KOPT-K1 (cell line): ENCODE data around the gene DOCK8.

Source experiments
- H3K27ac ChIP-seq: fragments of 200-600 bp; sonication (generic); 2 replicates; pipeline ENCODE4 v1.5.1; 2016; ENCODE audit warnings: antibody characterized with exemption, mild to moderate bottlenecking, low read depth, low read length; ENCODE audit not compliant: poor library complexity, severe bottlenecking
- H3K36me3 ChIP-seq: fragments of 200-600 bp; sonication (generic); 2 replicates; pipeline ENCODE4 v1.5.1; 2017; ENCODE audit warnings: antibody characterized with exemption, mild to moderate bottlenecking, low read length, moderate library complexity; ENCODE audit not compliant: insufficient read depth
- H3K9me3 ChIP-seq: fragments of 200-600 bp; sonication (generic); 2 replicates; pipeline ENCODE4 v1.5.1; 2017; ENCODE audit warnings: antibody characterized with exemption, low read length, mild to moderate bottlenecking; ENCODE audit not compliant: insufficient read depth, poor library complexity, severe bottlenecking

Gene DOCK8

GRCh38 chr9:372128-372527 is 157.5 kb downstream of the DOCK8 start:
- peaks cover 100% of the 10 kb centered on the region for H3K36me3 ChIP-seq
- H3K9me3 ChIP-seq: no peaks in the 10 kb centered on the region
- H3K27ac ChIP-seq: no peak overlapping the region

GRCh38 chr9:373759-374206 is 159.1 kb downstream of the DOCK8 start:
- Histone ChIP-seq H3K27ac (no peak overlapping the region), H3K9me3 (no peaks in the 10 kb centered on the region), H3K36me3 (peaks cover 100% of the 10 kb centered on the region)

- peaks cover 100% of the 10 kb centered on the region for H3K36me3 ChIP-seq
- no peak overlapping the region for H3K27ac ChIP-seq
- no peaks in the 10 kb centered on the region for H3K9me3 ChIP-seq
Measured at GRCh38 chr9:374736-375135, 160.1 kb downstream of the DOCK8 start.

GRCh38 chr9:376115-376514 is 161.4 kb downstream of the DOCK8 start:
- Histone ChIP-seq H3K36me3 (peaks cover 95% of the 10 kb centered on the region), H3K9me3 (no peaks in the 10 kb centered on the region), H3K27ac (no peak overlapping the region)

GRCh38 chr9:378263-378662 is 163.6 kb downstream of the DOCK8 start:
- no peaks in the 10 kb centered on the region for H3K9me3 ChIP-seq
- H3K36me3 ChIP-seq: peaks cover 95% of the 10 kb centered on the region
- peak overlapping the region; percentile 2 for H3K27ac ChIP-seq

- no peak overlapping the region for H3K27ac ChIP-seq
- no peaks in the 10 kb centered on the region for H3K9me3 ChIP-seq
- peaks cover 95% of the 10 kb centered on the region for H3K36me3 ChIP-seq
Measured at GRCh38 chr9:382383-382782, 167.7 kb downstream of the DOCK8 start.

- H3K36me3 ChIP-seq: peaks cover 100% of the 10 kb centered on the region
- H3K9me3 ChIP-seq: no peaks in the 10 kb centered on the region
- H3K27ac ChIP-seq: no peak overlapping the region
Measured at GRCh38 chr9:385818-386398, 171.2 kb downstream of the DOCK8 start.

GRCh38 chr9:389159-389558 is 174.5 kb downstream of the DOCK8 start:
- H3K36me3 ChIP-seq: peaks cover 100% of the 10 kb centered on the region
- no peaks in the 10 kb centered on the region for H3K9me3 ChIP-seq
- H3K27ac ChIP-seq: no peak overlapping the region

GRCh38 chr9:389758-390157 is 175.1 kb downstream of the DOCK8 start:
- H3K36me3 ChIP-seq: peaks cover 100% of the 10 kb centered on the region
- H3K9me3 ChIP-seq: no peaks in the 10 kb centered on the region
- H3K27ac ChIP-seq: no peak overlapping the region

- peaks cover 99% of the 10 kb centered on the region for H3K36me3 ChIP-seq
Measured at GRCh38 chr9:392077-392804, 177.6 kb downstream of the DOCK8 start.

GRCh38 chr9:394347-395052 is 179.8 kb downstream of the DOCK8 start:
- peaks cover 99% of the 10 kb centered on the region for H3K36me3 ChIP-seq

More at GRCh38 chr9:392077-392804, 177.6 kb downstream of the DOCK8 start:
- no peak overlapping the region for H3K27ac ChIP-seq
- H3K9me3 ChIP-seq: no peaks in the 10 kb centered on the region

GRCh38 chr9:396396-396795 is 181.7 kb downstream of the DOCK8 start:
- peaks cover 96% of the 10 kb centered on the region for H3K36me3 ChIP-seq
- no peak overlapping the region for H3K27ac ChIP-seq
- H3K9me3 ChIP-seq: no peaks in the 10 kb centered on the region

More at GRCh38 chr9:394347-395052, 179.8 kb downstream of the DOCK8 start:
- no peak overlapping the region for H3K27ac ChIP-seq
- H3K9me3 ChIP-seq: no peaks in the 10 kb centered on the region

- Histone ChIP-seq H3K36me3 (peaks cover 96% of the 10 kb centered on the region), H3K27ac (no peak overlapping the region), H3K9me3 (no peaks in the 10 kb centered on the region)
Measured at GRCh38 chr9:398085-398484, 183.4 kb downstream of the DOCK8 start.

GRCh38 chr9:401223-401622 is 186.6 kb downstream of the DOCK8 start:
- H3K27ac ChIP-seq: no peak overlapping the region
- peaks cover 95% of the 10 kb centered on the region for H3K36me3 ChIP-seq
- H3K9me3 ChIP-seq: no peaks in the 10 kb centered on the region

- Histone ChIP-seq H3K9me3 (no peaks in the 10 kb centered on the region), H3K27ac (no peak overlapping the region), H3K36me3 (peaks cover 95% of the 10 kb centered on the region)
Measured at GRCh38 chr9:404234-404633, 189.6 kb downstream of the DOCK8 start.
